Transverse colon (tissue), 4 donors: Measurements from ENCODE around the gene RHOH. TPM values are rescaled to one million over a fixed set of nuclear protein-coding genes. Genes with fewer than 3 reads are reported as not detected.
A peak's percentile ranks its signal among the peaks of the same experiment; 100 is the strongest.

Source experiments
- DNase-seq: peaks from one replicate; pipeline ENCODE4 v3.0.0-alpha.2; 2019
- H3K27ac ChIP-seq, 4 donors: fragments of 200-600 bp; sonication (generic); 2 replicates each; pipeline ENCODE4 v1.5.1; 2016 to 2018; ENCODE audit warnings: inconsistent platforms in 4 of 4
- H3K27me3 ChIP-seq: fragments of 200-600 bp; sonication (generic); 2 replicates; pipeline ENCODE4 v1.5.1; 2017; ENCODE audit warnings: inconsistent platforms
- H3K36me3 ChIP-seq, 4 donors: fragments of 200-600 bp; sonication (generic); 2 replicates each; pipeline ENCODE4 v1.5.1; 2017 to 2019; ENCODE audit warnings: inconsistent platforms in 4 of 4
- H3K4me1 ChIP-seq, 4 donors: fragments of 200-600 bp; sonication (generic); 2 replicates each; pipeline ENCODE4 v1.5.1; 2017 to 2020; ENCODE audit warnings: inconsistent platforms in 4 of 4
- H3K4me3 ChIP-seq, 4 donors: fragments of 200-600 bp; sonication (generic); 1 replicate in 1 of 4; 2 replicates in 3 of 4; pipeline versions ENCODE4 v1.5.1 to v1.6.1; 2017 to 2019; ENCODE audit warnings: inconsistent platforms in 4 of 4
- H3K9me3 ChIP-seq, 2 donors: fragments of 200-600 bp; sonication (generic); 2 replicates each; pipeline ENCODE4 v1.5.1; 2017 to 2019; ENCODE audit warnings: inconsistent platforms in 2 of 2
- CTCF ChIP-seq, 5 experiments: fragments of 200-600 bp in 3 of 5; fragments of 450-650 bp in 2 of 5; sonication (generic) in 3 of 5; IDR thresholded peaks; 1 replicate in 2 of 5; 2 replicates in 3 of 5; pipeline ENCODE4 v1.5.1; 2016 to 2017; ENCODE audit warnings: antibody characterized with exemption in 5 of 5, inconsistent platforms in 3 of 5, mild to moderate bottlenecking in 2 of 5, moderate library complexity in 1 of 5
- EP300 ChIP-seq: sonication (generic); formaldehyde crosslinking; IDR thresholded peaks from one replicate; pipeline ENCODE4 v1.6.1; 2017; ENCODE audit warnings: antibody characterized with exemption, low read depth
- POLR2A ChIP-seq: fragments of 450-650 bp; IDR thresholded peaks from one replicate; pipeline ENCODE4 v1.6.1; 2016; ENCODE audit warnings: antibody characterized with exemption, mild to moderate bottlenecking, moderate library complexity
- POLR2AphosphoS5 ChIP-seq, 3 donors: sonication (generic); formaldehyde crosslinking; IDR thresholded peaks; one replicate each; pipeline ENCODE4 v1.6.1; 2016; ENCODE audit warnings: antibody characterized with exemption in 3 of 3
- WGBS, 2 donors: methylation state at CpG; one replicate each; pipeline ENCODE4 v1.1.5; 2018; ENCODE audit warnings: low coverage in 1 of 2; 5-methylcytosine and 5-hydroxymethylcytosine counted together
- in situ Hi-C, 4 donors: fragments of 200-750 bp; cut with MboI; loops; one replicate each; pipeline versions ENCODE4 v1.15.0 to v1.15.1; 2017; ENCODE audit warnings: low sequenced_read_pairs in 3 of 4, low pct_ligation_motif_present in 1 of 4, low pct_unique_long_range_greater_than_20kb in 1 of 4
- intact Hi-C: fragments of 100-400 bp; cut with DNase I; formaldehyde crosslinking; loops from one replicate; pipeline ENCODE4 v1.15.1; 2023; ENCODE audit warnings: low total_unique reads
- total RNA-seq, 4 donors: library from RNA; depleted of rRNA; stranded (reverse); fragments of >200 nt; gene quantifications; one replicate each; pipeline ENCODE4 v1.1.0, GENCODE V29; 2016

Gene RHOH
- total RNA-seq, 4 donors from 2014 or later = 4.1 to 10.3 (median 4.1) TPM; not detected in 1

GRCh38 chr4:40253906-40254305, 57.1 kb downstream of the RHOH start:
- Histone ChIP-seq H3K4me1 (peaks cover 0 to 13% (median 5%) of the 10 kb centered on the region in 4 donors), H3K9me3 (no peaks in the 10 kb centered on the region), H3K27ac (no peak overlapping the region), H3K4me3 (no peak overlapping the region), H3K36me3 (no peaks in the 10 kb centered on the region), H3K27me3 (no peaks in the 10 kb centered on the region)
- TF ChIP-seq POLR2A = no peak
- no peak for TF ChIP-seq EP300
- no peak for TF ChIP-seq POLR2AphosphoS5 (IDR thresholded peaks at IDR 0.05)
- TF ChIP-seq CTCF (IDR thresholded peaks at IDR 0.05) = no peak
- in situ Hi-C loops = no loop called here
- 39 to 63% methylated on average over 3 to 4 of the region's 4 CpGs for WGBS, 2 donors
- no peak for DNase-seq
- intact Hi-C loops = no loop called here

GRCh38 chr4:40254608-40255392, 58.0 kb downstream of the RHOH start:
- DNase-seq = no peak
- no peak overlapping the region for H3K4me3 ChIP-seq
- no peaks in the 10 kb centered on the region for H3K9me3 ChIP-seq
- in situ Hi-C loops = no loop called here
- peak overlapping the region in 1 of 4 donors; percentile 28 for H3K27ac ChIP-seq
- intact Hi-C loops = no loop called here
- no peak for TF ChIP-seq POLR2A
- no peak for TF ChIP-seq CTCF (IDR thresholded peaks at IDR 0.05)
- TF ChIP-seq EP300 = no peak
- no peak for TF ChIP-seq POLR2AphosphoS5 (IDR thresholded peaks at IDR 0.05)
- peaks cover 0 to 13% (median 5%) of the 10 kb centered on the region in 4 donors for H3K4me1 ChIP-seq
- WGBS, 2 donors = 39 to 61% methylated on average over 4 to 8 of the region's 9 CpGs
- no peaks in the 10 kb centered on the region for H3K27me3 ChIP-seq
- H3K36me3 ChIP-seq = no peaks in the 10 kb centered on the region

GRCh38 chr4:40255393-40256281, 58.8 kb downstream of the RHOH start:
- 65% methylated on average over 3 of the region's 3 CpGs; no CpG with 5 or more reads in 1 of the 2 donors for WGBS, 2 donors
- intact Hi-C loops = no loop called here
- Histone ChIP-seq H3K27ac (peak overlapping the region in 3 of 4 donors; percentile 3 to 28 (median 17)), H3K4me1 (peaks cover 0 to 13% (median 5%) of the 10 kb centered on the region in 4 donors), H3K4me3 (no peak overlapping the region), H3K9me3 (no peaks in the 10 kb centered on the region), H3K27me3 (no peaks in the 10 kb centered on the region), H3K36me3 (no peaks in the 10 kb centered on the region)
- TF ChIP-seq POLR2AphosphoS5 (IDR thresholded peaks at IDR 0.05) = peak in 2 of 3 donors; percentile 29 to 39
- TF ChIP-seq POLR2A = no peak
- in situ Hi-C loops = no loop called here
- no peak for DNase-seq

- in situ Hi-C loops = no loop called here
- no peak for TF ChIP-seq CTCF (IDR thresholded peaks at IDR 0.05)
- no peak for TF ChIP-seq POLR2A
- TF ChIP-seq EP300 = no peak
- no peak for TF ChIP-seq POLR2AphosphoS5 (IDR thresholded peaks at IDR 0.05)
- no peak for DNase-seq
- no peaks in the 10 kb centered on the region for H3K27me3 ChIP-seq
- peaks cover 0 to 13% (median 5%) of the 10 kb centered on the region in 4 donors for H3K4me1 ChIP-seq
- no peaks in the 10 kb centered on the region for H3K36me3 ChIP-seq
- 88 to 100% methylated on average over 2 to 5 of the region's 5 CpGs for WGBS, 2 donors
- no peak overlapping the region for H3K4me3 ChIP-seq
- intact Hi-C loops = no loop called here
- H3K9me3 ChIP-seq = no peaks in the 10 kb centered on the region
- H3K27ac ChIP-seq = peak overlapping the region in 1 of 4 donors; percentile 3
Observed at GRCh38 chr4:40256329-40256728, 59.5 kb downstream of the RHOH start.
